ENCODE results near the gene CTXND1.
"Not testable (repeated sequence)": the region's sequence is repeated elsewhere in the genome, so short reads cannot be mapped to it uniquely, and the experiment has no call there.

The CTXND1 gene

DNA sequence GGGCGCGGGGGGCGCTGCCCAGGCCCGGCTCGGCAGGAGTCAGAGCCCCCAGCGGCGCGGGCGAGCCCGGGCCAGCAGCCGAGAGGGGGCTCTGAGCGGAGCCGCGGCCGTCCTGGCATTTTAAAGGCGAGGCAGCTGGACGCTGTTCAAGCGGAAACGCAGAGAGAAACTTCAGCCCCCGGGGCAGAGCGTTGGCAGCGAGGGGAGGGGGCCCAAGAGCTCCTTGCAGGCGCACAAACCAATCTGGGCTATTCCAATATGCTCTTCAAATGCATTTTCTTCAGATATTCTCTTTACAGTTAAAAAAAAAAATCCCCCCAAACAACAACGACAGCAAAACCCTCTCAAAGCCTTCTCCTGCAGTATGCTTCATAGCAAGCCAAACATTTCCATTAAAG, at the start of gene CTXND1:
Gene CTXND1, minus strand, starts transcription at position 93 of the 398 bp plus-strand sequence. CDS start 50,264 bp downstream, outside the sequence.
- H3K27ac Mint-ChIP-seq (ENCODE audit: low read depth), result no peak within 1 kb of the TSS
- H3K9me3 Mint-ChIP-seq, result no peaks in the 10 kb centered on the region
- H3K4me3 Mint-ChIP-seq, result peak within 1 kb of the TSS; percentile 44

DNA sequence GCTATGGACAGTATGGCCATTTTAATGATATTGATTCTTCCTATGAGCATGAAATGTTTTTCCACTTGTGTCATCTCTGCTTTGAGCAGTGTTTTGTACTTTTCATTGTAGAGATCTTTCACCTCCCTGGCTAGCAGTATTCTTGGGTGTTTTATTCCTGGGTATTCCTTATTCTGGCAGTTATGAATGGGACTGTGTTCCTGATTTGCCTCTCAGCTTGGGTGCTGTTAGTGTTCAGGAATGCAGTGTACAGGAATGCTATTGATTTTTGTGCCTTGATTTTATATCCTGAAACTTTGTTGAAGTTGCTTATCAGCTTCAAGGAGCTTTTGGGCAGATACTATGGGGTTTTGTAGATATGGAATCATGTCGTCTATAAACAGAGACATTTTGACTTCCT, 49.5 kb upstream of the CTXND1 start:
- DNase-seq (ENCODE audit: low spot score in 2 of 2) (no peak), ATAC-seq (replicated peaks; ENCODE audit: extremely low read depth, poor library complexity, severe bottlenecking) (no peak)
- Mint-ChIP-seq H3K27me3 (peaks cover 47% of the 10 kb centered on the region), H3K36me3 (ENCODE audit: insufficient read depth) (no peaks in the 10 kb centered on the region), H3K9me3 (no peaks in the 10 kb centered on the region), H3K4me3 (no peak overlapping the region), H3K4me1 (no peaks in the 10 kb centered on the region), H3K27ac (ENCODE audit: low read depth) (no peak overlapping the region)

More for the DNA sequence above, at the start of gene CTXND1:
- DNase-seq (ENCODE audit: low spot score in 2 of 2) (no peak), ATAC-seq (replicated peaks; ENCODE audit: extremely low read depth, poor library complexity, severe bottlenecking) (no peak)
- Mint-ChIP-seq H3K36me3 (ENCODE audit: insufficient read depth) (no peaks in the 10 kb centered on the region), H3K27me3 (peaks cover 93% of the 10 kb centered on the region), H3K4me1 (no peaks in the 10 kb centered on the region)

- ATAC-seq (replicated peaks; ENCODE audit: extremely low read depth, poor library complexity, severe bottlenecking); DNase-seq (ENCODE audit: low spot score in 2 of 2); H3K4me1 Mint-ChIP-seq; H3K4me3 Mint-ChIP-seq; H3K9me3 Mint-ChIP-seq; H3K36me3 Mint-ChIP-seq (ENCODE audit: insufficient read depth); H3K27ac Mint-ChIP-seq (ENCODE audit: low read depth): not testable (repeated sequence)
- H3K27me3 Mint-ChIP-seq, result peaks cover 57% of the 10 kb centered on the region
Measured at GRCh38 chr15:80295777-80296176, 43.8 kb upstream of the CTXND1 start.

DNA sequence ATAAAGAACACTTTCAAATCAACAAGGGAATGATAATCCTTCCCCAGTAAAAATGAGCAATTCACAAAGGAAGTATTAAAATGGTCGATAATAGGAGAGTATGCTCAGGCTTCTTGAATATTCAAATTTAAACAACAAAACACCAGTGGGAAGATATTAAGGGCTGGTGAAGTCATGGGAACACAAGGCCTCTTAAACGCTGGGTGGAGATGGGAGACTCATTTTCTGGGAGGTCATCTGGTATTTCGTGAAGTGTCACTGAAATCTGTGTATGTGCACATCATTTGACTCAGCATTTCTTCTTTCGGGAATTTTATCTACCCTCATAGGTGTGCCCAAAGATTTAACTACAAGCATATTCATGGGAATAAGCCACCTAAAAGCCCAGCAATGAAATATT, 40.1 kb upstream of the CTXND1 start:
- no peak overlapping the region for H3K4me3 Mint-ChIP-seq
- peaks cover 64% of the 10 kb centered on the region for H3K27me3 Mint-ChIP-seq
- H3K27ac Mint-ChIP-seq (ENCODE audit: low read depth), result no peak overlapping the region
- DNase-seq (ENCODE audit: low spot score in 2 of 2) (no peak), ATAC-seq (replicated peaks; ENCODE audit: extremely low read depth, poor library complexity, severe bottlenecking) (no peak)
- no peaks in the 10 kb centered on the region for H3K36me3 Mint-ChIP-seq (ENCODE audit: insufficient read depth)
- H3K9me3 Mint-ChIP-seq, result no peaks in the 10 kb centered on the region
- H3K4me1 Mint-ChIP-seq, result peaks cover 6% of the 10 kb centered on the region

DNA sequence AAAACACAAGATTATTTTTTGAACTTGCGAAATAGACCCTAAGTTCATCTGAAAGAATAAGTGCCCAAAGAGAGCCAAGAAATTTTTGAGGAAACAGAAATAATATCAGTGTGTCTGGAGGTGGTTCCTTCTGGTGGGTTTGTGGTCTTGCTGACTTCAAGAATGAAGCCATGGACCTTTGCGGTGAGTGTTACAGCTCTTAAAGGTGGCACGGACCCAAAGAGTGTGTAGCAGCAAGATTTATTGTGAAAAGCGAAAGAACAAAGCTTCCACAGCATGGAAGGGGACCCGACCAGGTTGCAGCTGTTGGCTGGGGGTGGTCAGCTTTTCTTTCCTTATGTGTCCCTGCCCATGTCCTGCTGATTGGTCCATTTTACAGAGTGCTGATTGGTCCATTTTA, 38.9 kb upstream of the CTXND1 start:
- not testable (repeated sequence) for H3K27ac Mint-ChIP-seq (ENCODE audit: low read depth)

DNA sequence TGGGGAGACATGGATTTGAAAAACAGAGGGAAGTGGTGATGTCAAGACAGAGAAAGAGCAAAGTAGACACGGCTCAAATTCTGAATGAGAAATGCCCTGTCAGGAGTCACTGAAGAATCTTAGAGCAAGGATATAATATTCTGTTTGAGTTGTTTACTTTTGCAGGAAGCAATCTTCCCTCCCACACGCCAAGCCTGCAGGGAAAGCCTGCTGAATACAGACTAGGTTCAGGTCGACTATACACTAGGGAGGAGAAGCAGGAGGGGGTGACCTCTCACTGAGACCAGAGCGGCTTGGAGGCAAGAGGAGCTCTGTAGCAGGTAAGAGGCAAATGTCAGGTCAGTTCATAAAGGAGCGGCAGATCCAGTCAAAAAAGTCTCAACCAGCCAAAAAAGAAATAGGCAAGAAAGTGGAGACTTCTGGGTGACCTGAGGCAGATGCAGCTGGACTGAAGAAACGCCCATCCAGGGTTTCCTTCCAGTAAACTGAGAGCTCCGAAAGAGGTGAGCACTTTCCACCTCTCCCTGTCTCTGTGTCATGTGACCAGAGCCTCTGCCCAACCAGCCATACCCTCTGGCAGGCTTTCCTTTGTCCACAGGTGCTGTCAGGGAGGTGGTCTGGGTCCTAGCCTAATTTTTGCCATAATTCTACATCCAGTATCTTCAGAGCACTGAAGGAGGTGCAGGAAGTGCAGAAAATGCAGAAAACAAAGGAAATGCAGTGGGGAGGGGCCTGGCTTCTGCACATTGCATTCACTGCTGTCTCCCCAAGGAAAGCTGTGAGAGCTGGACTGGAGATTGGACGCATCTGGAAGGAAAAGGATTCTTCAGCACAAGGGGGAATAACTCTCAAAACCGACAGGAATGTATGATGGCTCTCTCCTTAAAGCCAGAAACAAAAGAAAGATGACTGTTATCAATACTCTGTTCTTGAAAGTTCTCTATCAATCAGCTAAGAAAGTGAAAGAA, 37.8 kb upstream of the CTXND1 start:
- H3K4me1 Mint-ChIP-seq, result peaks cover 6% of the 10 kb centered on the region

More for the DNA sequence above, 38.9 kb upstream of the CTXND1 start:
- not testable (repeated sequence) for H3K36me3 Mint-ChIP-seq (ENCODE audit: insufficient read depth); H3K4me3 Mint-ChIP-seq; ATAC-seq (replicated peaks; ENCODE audit: extremely low read depth, poor library complexity, severe bottlenecking); DNase-seq (ENCODE audit: low spot score in 2 of 2); H3K9me3 Mint-ChIP-seq; H3K4me1 Mint-ChIP-seq
- H3K27me3 Mint-ChIP-seq, result peaks cover 67% of the 10 kb centered on the region

GRCh38 chr15:80288131-80288530, 36.1 kb upstream of the CTXND1 start:
- H3K4me3 Mint-ChIP-seq, result no peak overlapping the region
- H3K9me3 Mint-ChIP-seq, result no peaks in the 10 kb centered on the region
- H3K27ac Mint-ChIP-seq (ENCODE audit: low read depth), result no peak overlapping the region
- H3K27me3 Mint-ChIP-seq, result peaks cover 70% of the 10 kb centered on the region
- H3K36me3 Mint-ChIP-seq (ENCODE audit: insufficient read depth), result no peaks in the 10 kb centered on the region
- H3K4me1 Mint-ChIP-seq, result peaks cover 6% of the 10 kb centered on the region
- no peak for ATAC-seq (replicated peaks; ENCODE audit: extremely low read depth, poor library complexity, severe bottlenecking)
- DNase-seq (ENCODE audit: low spot score in 2 of 2), result no peak

More for the DNA sequence above, 37.8 kb upstream of the CTXND1 start:
- DNase-seq (ENCODE audit: low spot score in 2 of 2), result no peak
- H3K27me3 Mint-ChIP-seq, result peaks cover 73% of the 10 kb centered on the region
- ATAC-seq (replicated peaks; ENCODE audit: extremely low read depth, poor library complexity, severe bottlenecking), result no peak
- no peak overlapping the region for H3K4me3 Mint-ChIP-seq
- H3K27ac Mint-ChIP-seq (ENCODE audit: low read depth), result no peak overlapping the region
- H3K9me3 Mint-ChIP-seq, result no peaks in the 10 kb centered on the region
- no peaks in the 10 kb centered on the region for H3K36me3 Mint-ChIP-seq (ENCODE audit: insufficient read depth)

DNA sequence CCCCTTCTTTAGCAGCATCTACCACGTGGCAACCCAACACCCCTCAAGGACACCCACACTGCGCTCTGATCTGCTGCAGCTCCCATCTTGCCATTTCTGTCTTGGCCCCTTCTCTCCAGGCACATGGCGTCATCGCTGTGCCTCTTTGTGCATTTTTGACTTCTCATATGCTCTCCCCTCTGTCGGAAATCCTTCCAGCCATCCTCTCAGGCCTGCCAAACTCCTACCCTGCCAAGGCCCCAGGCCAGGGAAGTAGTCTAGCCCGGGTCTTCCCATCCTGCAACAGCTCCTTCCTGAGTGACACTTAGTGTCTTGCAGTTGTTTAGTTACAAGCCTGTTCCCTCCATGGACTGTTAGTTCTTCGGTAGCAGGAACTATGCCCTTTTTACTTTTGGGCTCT, 34.0 kb upstream of the CTXND1 start:
- H3K27me3 Mint-ChIP-seq, result peaks cover 65% of the 10 kb centered on the region
- no peaks in the 10 kb centered on the region for H3K9me3 Mint-ChIP-seq
- no peaks in the 10 kb centered on the region for H3K36me3 Mint-ChIP-seq (ENCODE audit: insufficient read depth)
- peaks cover 6% of the 10 kb centered on the region for H3K4me1 Mint-ChIP-seq
- no peak overlapping the region for H3K4me3 Mint-ChIP-seq
- ATAC-seq (replicated peaks; ENCODE audit: extremely low read depth, poor library complexity, severe bottlenecking) (no peak), DNase-seq (ENCODE audit: low spot score in 2 of 2) (no peak)
- no peak overlapping the region for H3K27ac Mint-ChIP-seq (ENCODE audit: low read depth)

- peaks cover 3% of the 10 kb centered on the region for H3K4me1 Mint-ChIP-seq
- ATAC-seq (replicated peaks; ENCODE audit: extremely low read depth, poor library complexity, severe bottlenecking), result no peak
- peaks cover 1% of the 10 kb centered on the region for H3K36me3 Mint-ChIP-seq (ENCODE audit: insufficient read depth)
- H3K27ac Mint-ChIP-seq (ENCODE audit: low read depth), result no peak overlapping the region
- no peak for DNase-seq (ENCODE audit: low spot score in 2 of 2)
- peaks cover 72% of the 10 kb centered on the region for H3K27me3 Mint-ChIP-seq
- H3K9me3 Mint-ChIP-seq, result no peaks in the 10 kb centered on the region
- no peak overlapping the region for H3K4me3 Mint-ChIP-seq
Measured at GRCh38 chr15:80285379-80285778, 33.4 kb upstream of the CTXND1 start.

DNA sequence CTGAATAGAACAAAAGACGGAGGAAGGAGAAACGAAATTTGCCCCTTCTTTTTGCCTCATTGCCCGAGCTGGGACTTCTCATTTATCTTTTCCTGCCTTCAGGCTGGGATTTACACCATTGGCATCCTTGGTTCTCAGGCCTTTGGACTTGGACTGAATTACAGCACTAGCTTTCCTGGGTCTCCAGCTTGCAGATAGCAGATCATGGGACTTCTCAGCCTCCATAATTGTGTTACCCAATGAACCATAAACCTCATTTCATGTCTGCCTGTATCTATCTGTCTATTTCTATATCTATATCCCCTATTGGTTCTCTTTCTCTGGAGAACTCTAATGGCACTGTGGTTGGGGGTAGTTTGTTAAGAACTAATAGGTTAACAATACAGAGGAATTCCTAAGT, 31.5 kb upstream of the CTXND1 start:
- no peak overlapping the region for H3K27ac Mint-ChIP-seq (ENCODE audit: low read depth)
- no peaks in the 10 kb centered on the region for H3K9me3 Mint-ChIP-seq
- peaks cover 62% of the 10 kb centered on the region for H3K27me3 Mint-ChIP-seq
- ATAC-seq (replicated peaks; ENCODE audit: extremely low read depth, poor library complexity, severe bottlenecking) (no peak), DNase-seq (ENCODE audit: low spot score in 2 of 2) (no peak)
- H3K4me3 Mint-ChIP-seq, result no peak overlapping the region
- peaks cover 2% of the 10 kb centered on the region for H3K36me3 Mint-ChIP-seq (ENCODE audit: insufficient read depth)
- H3K4me1 Mint-ChIP-seq, result no peaks in the 10 kb centered on the region

DNA sequence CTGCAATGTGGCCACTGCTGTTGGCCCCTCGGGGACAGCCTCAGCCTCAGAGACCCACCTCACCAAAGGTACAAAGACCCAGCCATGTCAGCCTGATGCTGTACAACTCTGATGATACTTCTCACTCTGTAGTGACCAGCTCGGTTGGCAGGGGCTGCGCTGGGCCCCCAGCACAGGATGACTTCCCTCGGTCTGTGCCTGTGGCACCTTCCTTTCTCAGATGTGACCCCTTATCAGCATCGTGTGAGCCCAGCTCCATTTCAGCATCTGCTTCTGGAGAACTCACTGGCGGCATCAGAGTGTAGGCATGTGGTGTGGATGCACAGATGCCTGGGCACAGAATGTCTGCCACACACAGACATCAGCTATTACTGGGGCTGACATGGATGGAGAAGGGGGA, 25.1 kb upstream of the CTXND1 start:
- Mint-ChIP-seq H3K27ac (ENCODE audit: low read depth) (no peak overlapping the region), H3K4me3 (no peak overlapping the region), H3K36me3 (ENCODE audit: insufficient read depth) (peaks cover 2% of the 10 kb centered on the region), H3K4me1 (no peaks in the 10 kb centered on the region), H3K9me3 (no peaks in the 10 kb centered on the region), H3K27me3 (peaks cover 50% of the 10 kb centered on the region)
- ATAC-seq (replicated peaks; ENCODE audit: extremely low read depth, poor library complexity, severe bottlenecking) (no peak), DNase-seq (ENCODE audit: low spot score in 2 of 2) (no peak)

DNA sequence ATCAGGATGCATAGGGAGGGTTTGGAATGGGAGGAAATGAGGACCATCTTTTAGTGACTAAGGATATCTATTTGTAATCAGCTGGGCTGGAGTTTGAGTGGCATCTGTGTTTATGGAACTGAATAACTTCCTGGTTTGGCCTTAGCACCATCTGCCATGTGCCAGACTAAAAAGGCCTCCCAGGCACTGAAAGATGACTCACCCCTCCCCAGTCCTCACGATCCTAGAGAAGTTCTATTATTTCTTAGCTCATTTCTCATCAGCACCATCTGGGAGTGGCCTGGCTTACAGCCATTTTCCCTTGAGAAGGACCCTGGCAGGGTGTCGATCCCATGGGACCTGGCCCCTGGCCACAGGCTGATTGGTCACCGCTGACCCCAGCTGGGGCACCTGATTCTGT, 23.9 kb upstream of the CTXND1 start:
- DNase-seq (ENCODE audit: low spot score in 2 of 2), result no peak
- ATAC-seq (replicated peaks; ENCODE audit: extremely low read depth, poor library complexity, severe bottlenecking), result no peak
- Mint-ChIP-seq H3K9me3 (no peaks in the 10 kb centered on the region), H3K27ac (ENCODE audit: low read depth) (no peak overlapping the region), H3K4me3 (no peak overlapping the region), H3K36me3 (ENCODE audit: insufficient read depth) (peaks cover 2% of the 10 kb centered on the region), H3K27me3 (peaks cover 52% of the 10 kb centered on the region), H3K4me1 (no peaks in the 10 kb centered on the region)

DNA sequence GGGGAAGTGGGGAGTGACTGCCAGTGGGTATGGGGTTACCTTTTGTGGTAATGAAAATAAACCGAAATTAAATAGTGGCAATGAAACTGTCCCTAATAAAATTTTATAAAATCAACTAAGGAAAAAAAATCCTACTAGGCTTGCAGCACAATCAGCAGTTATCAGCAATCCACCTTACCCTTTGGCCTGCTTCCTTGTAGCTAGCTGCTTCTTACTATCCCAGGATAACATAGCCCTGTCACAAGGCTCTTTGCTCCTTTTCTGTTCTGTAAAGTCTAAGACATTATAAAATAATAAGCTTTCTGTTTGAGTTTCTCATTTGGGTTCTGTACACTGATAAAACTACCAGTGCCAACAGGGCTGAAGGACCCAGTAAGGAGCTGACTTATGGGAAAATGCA, 23.0 kb upstream of the CTXND1 start:
- Mint-ChIP-seq H3K4me1 (no peaks in the 10 kb centered on the region), H3K4me3 (no peak overlapping the region), H3K36me3 (ENCODE audit: insufficient read depth) (no peaks in the 10 kb centered on the region), H3K27ac (ENCODE audit: low read depth) (no peak overlapping the region), H3K9me3 (no peaks in the 10 kb centered on the region), H3K27me3 (peaks cover 47% of the 10 kb centered on the region)
- ATAC-seq (replicated peaks; ENCODE audit: extremely low read depth, poor library complexity, severe bottlenecking) (no peak), DNase-seq (ENCODE audit: low spot score in 2 of 2) (no peak)
